ENCODE measurements around the gene GSG1L.

DNA sequence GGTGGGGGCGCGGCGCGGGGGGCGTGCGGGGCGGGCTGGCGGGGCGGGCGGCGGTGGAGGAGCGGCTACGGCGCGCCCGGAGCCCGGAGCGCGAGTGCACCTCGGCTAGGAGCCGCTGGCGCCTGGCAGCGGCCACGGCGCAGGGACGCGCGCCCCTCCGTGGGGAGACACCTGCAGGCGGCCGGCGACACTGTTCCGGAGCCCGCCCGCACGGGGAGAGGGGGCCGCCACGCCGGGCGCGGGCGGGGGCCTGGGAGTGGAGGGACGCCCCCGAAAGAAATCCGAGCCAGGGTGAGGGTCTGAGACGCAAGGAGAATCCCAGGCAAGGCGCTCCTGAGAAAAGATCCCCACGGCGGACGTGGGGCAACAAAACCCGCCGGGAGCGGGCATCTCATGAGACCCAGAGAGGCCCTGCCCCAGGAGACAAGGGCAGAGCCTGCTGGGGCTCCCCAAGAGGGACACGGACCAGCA, at the start of gene GSG1L:
- TF ChIP-seq JUND (IDR thresholded peaks at IDR 0.05): no peak
- TF ChIP-seq, protein P1, sequence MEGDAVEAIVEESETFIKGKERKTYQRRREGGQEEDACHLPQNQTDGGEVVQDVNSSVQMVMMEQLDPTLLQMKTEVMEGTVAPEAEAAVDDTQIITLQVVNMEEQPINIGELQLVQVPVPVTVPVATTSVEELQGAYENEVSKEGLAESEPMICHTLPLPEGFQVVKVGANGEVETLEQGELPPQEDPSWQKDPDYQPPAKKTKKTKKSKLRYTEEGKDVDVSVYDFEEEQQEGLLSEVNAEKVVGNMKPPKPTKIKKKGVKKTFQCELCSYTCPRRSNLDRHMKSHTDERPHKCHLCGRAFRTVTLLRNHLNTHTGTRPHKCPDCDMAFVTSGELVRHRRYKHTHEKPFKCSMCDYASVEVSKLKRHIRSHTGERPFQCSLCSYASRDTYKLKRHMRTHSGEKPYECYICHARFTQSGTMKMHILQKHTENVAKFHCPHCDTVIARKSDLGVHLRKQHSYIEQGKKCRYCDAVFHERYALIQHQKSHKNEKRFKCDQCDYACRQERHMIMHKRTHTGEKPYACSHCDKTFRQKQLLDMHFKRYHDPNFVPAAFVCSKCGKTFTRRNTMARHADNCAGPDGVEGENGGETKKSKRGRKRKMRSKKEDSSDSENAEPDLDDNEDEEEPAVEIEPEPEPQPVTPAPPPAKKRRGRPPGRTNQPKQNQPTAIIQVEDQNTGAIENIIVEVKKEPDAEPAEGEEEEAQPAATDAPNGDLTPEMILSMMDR (IDR thresholded peaks at IDR 0.05; ENCODE audit: low read depth, low read length, missing input control): no peak
- TF ChIP-seq, protein P2, sequence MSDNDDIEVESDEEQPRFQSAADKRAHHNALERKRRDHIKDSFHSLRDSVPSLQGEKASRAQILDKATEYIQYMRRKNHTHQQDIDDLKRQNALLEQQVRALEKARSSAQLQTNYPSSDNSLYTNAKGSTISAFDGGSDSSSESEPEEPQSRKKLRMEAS (IDR thresholded peaks at IDR 0.05): no peak
- no peak for TF ChIP-seq ATF3 (IDR thresholded peaks at IDR 0.05)
- TF ChIP-seq YY1 (IDR thresholded peaks at IDR 0.05): no peak
- no peak for TF ChIP-seq EGR1 (IDR thresholded peaks at IDR 0.05; ENCODE audit: low read depth in 2 of 2)
